Stimulated activated CD8-positive, alpha-beta memory T cell treated with anti-CD3 and anti-CD28 coated beads, Interleukin-2, amount 100 ng/mL, for 1 hour (primary cell): ENCODE results near the gene ZNF592.

Experiments used
- DNase-seq, 2 donors: peaks; one replicate each; pipeline ENCODE4 v3.0.0-alpha.2; 2020; ENCODE audit warnings: low read depth in 2 of 2

The ZNF592 gene

GRCh38 chr15:84775867-84776449 lies 27.6 kb downstream of the ZNF592 start:
- DNase-seq: no peak

- DNase-seq: no peak
Observed at GRCh38 chr15:84778194-84778593, 29.8 kb downstream of the ZNF592 start.

GRCh38 chr15:84780492-84780891 lies 32.1 kb downstream of the ZNF592 start:
- no peak for DNase-seq

GRCh38 chr15:84781495-84781894 lies 33.1 kb downstream of the ZNF592 start:
- DNase-seq: no peak

- DNase-seq: no peak
Observed at GRCh38 chr15:84782346-84782745, 34.0 kb downstream of the ZNF592 start.

GRCh38 chr15:84783493-84784251 lies 35.3 kb downstream of the ZNF592 start:
- DNase-seq: no peak

- no peak for DNase-seq
Observed at GRCh38 chr15:84784262-84784661, 35.9 kb downstream of the ZNF592 start.

GRCh38 chr15:84785053-84785452 lies 36.7 kb downstream of the ZNF592 start:
- no peak for DNase-seq

- DNase-seq: no peak
Observed at GRCh38 chr15:84788500-84788899, 40.1 kb downstream of the ZNF592 start.

GRCh38 chr15:84789762-84790161 lies 41.4 kb downstream of the ZNF592 start:
- DNase-seq: no peak

GRCh38 chr15:84790676-84791075 lies 42.3 kb downstream of the ZNF592 start:
- DNase-seq: no peak

GRCh38 chr15:84791763-84792162 lies 43.4 kb downstream of the ZNF592 start:
- DNase-seq: no peak

GRCh38 chr15:84793431-84794161 lies 45.2 kb downstream of the ZNF592 start:
- DNase-seq: no peak

GRCh38 chr15:84794162-84794547 lies 45.8 kb downstream of the ZNF592 start:
- no peak for DNase-seq

- DNase-seq: no peak
Observed at GRCh38 chr15:84795186-84795585, 46.8 kb downstream of the ZNF592 start.

- DNase-seq: no peak
Observed at GRCh38 chr15:84797212-84797611, 48.8 kb downstream of the ZNF592 start.

- DNase-seq: no peak
Observed at GRCh38 chr15:84797801-84798200, 49.4 kb downstream of the ZNF592 start.

GRCh38 chr15:84798436-84798946 lies 50.1 kb downstream of the ZNF592 start:
- no peak for DNase-seq

GRCh38 chr15:84799511-84800187 lies 51.3 kb downstream of the ZNF592 start:
- DNase-seq: no peak

GRCh38 chr15:84800365-84800806 lies 52.0 kb downstream of the ZNF592 start:
- DNase-seq: no peak

- DNase-seq: no peak
Observed at GRCh38 chr15:84804005-84804900, 55.9 kb downstream of the ZNF592 start.
